Measurements from ENCODE around the gene RABL3.
"Not testable (repeated sequence)": the region's sequence is repeated elsewhere in the genome, so short reads cannot be mapped to it uniquely, and the experiment has no call there.

RABL3 gene

DNA sequence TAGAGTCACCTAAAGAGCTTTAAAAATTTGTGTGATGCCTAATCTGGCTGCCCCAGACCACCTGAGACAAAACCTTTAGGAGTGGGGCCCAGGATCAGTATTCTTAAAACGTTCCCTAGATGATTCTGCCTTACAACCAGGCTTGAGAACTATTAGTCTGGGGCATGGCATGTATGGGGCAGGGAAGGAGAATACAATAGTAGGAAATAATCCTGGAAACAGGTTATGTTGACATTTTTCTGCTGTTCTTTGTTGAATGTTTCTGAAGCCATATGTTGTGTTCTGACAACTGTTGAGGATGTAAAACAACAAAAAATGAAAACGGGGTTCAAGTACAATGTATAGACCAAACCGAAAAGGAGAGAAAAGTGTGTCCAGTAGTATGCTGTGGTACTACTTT, 3.1 kb upstream of the RABL3 start:
- Histone ChIP-seq H2BK120ac (ENCODE audit: low read depth, low read length) (no peak overlapping the region), H3K36me3 (ENCODE audit: control insufficient read depth, insufficient read depth, low read length) (no peaks in the 10 kb centered on the region), H2AK5ac (ENCODE audit: low read length) (no peak overlapping the region), H3K27ac (ENCODE audit: low read depth, low read length) (no peak overlapping the region), H4K5ac (ENCODE audit: low read length) (no peak overlapping the region), H3K56ac (ENCODE audit: low read length) (no peak overlapping the region), H3K4me3 (ENCODE audit: low read length) (no peak overlapping the region), H3K18ac (ENCODE audit: low read length) (no peak overlapping the region), H4K8ac (ENCODE audit: low read depth, low read length) (no peak overlapping the region), H3K27me3 (ENCODE audit: insufficient read depth, low read length, poor library complexity) (no peaks in the 10 kb centered on the region), H3K79me1 (ENCODE audit: low read length) (peaks cover 18% of the 10 kb centered on the region), H3K4me1 (ENCODE audit: control insufficient read depth, low read depth, low read length) (peaks cover 2% of the 10 kb centered on the region), H3K9ac (ENCODE audit: low read length) (no peak overlapping the region), H2BK5ac (ENCODE audit: low read length) (no peak overlapping the region), H2BK15ac (replicated peaks; ENCODE audit: low read depth) (no peak overlapping the region), H3K23ac (ENCODE audit: low read length) (no peak overlapping the region), H3K79me2 (ENCODE audit: control insufficient read depth, insufficient read depth, low read length) (peaks cover 41% of the 10 kb centered on the region), H3K4ac (ENCODE audit: low read depth, low read length) (no peak overlapping the region), H3K4me2 (ENCODE audit: low read length) (no peak overlapping the region)
- WGBS (ENCODE audit: extremely low coverage, insufficient coverage, low lambda C conversion rate) = no CpG with 5 or more reads among the region's 3 CpGs
- DNase-seq = no peak

DNA sequence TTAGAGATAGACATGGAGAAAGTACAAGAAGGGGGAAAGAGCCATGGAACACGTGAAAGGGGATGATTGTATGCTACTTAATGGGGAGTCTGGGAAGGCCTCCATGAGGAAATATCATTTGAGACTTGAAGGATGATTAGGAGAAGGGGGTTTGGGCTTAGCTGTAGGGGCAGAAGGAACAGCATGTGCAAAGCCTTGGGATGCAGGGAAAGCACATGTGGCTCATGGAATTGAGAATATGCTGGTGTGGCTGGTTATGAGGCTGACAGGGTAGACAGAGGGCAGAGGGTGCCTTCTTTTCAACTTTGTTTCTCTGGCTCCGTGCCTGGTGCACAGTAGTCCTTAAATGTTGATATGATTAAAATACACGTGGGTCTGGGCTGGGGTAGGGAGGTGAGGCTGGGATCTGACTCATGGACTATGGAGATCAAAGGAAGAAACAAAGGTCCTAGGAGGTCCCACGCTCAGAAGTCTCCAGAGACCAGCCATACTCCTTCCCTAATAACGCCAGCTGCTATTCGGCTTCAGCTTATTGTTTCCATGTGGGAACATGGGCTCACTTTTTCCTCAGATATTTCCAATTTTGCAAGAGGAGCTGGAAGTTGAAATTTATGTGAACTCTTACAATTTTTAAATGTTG, 1.4 kb upstream of the RABL3 start:
- Histone ChIP-seq H3K79me2 (ENCODE audit: control insufficient read depth, insufficient read depth, low read length) (peaks cover 37% of the 10 kb centered on the region), H3K4me2 (ENCODE audit: low read length) (peak overlapping the region; percentile 88), H2BK120ac (ENCODE audit: low read depth, low read length) (no peak overlapping the region), H3K4ac (ENCODE audit: low read depth, low read length) (no peak overlapping the region), H3K56ac (ENCODE audit: low read length) (peak overlapping the region; percentile 99), H3K27me3 (ENCODE audit: insufficient read depth, low read length, poor library complexity) (no peaks in the 10 kb centered on the region), H2AK5ac (ENCODE audit: low read length) (no peak overlapping the region), H3K27ac (ENCODE audit: low read depth, low read length) (no peak overlapping the region), H4K8ac (ENCODE audit: low read depth, low read length) (no peak overlapping the region), H3K4me1 (ENCODE audit: control insufficient read depth, low read depth, low read length) (peaks cover 2% of the 10 kb centered on the region), H3K36me3 (ENCODE audit: control insufficient read depth, insufficient read depth, low read length) (no peaks in the 10 kb centered on the region), H3K18ac (ENCODE audit: low read length) (no peak overlapping the region), H3K23ac (ENCODE audit: low read length) (no peak overlapping the region), H4K5ac (ENCODE audit: low read length) (no peak overlapping the region), H2BK5ac (ENCODE audit: low read length) (no peak overlapping the region), H3K79me1 (ENCODE audit: low read length) (peaks cover 16% of the 10 kb centered on the region), H3K9ac (ENCODE audit: low read length) (peak overlapping the region; percentile 99), H2BK15ac (replicated peaks; ENCODE audit: low read depth) (no peak overlapping the region), H3K4me3 (ENCODE audit: low read length) (peak overlapping the region; percentile 63)
- peak; percentile 5 for DNase-seq
- WGBS (ENCODE audit: extremely low coverage, insufficient coverage, low lambda C conversion rate) = no CpG with 5 or more reads among the region's 6 CpGs

DNA sequence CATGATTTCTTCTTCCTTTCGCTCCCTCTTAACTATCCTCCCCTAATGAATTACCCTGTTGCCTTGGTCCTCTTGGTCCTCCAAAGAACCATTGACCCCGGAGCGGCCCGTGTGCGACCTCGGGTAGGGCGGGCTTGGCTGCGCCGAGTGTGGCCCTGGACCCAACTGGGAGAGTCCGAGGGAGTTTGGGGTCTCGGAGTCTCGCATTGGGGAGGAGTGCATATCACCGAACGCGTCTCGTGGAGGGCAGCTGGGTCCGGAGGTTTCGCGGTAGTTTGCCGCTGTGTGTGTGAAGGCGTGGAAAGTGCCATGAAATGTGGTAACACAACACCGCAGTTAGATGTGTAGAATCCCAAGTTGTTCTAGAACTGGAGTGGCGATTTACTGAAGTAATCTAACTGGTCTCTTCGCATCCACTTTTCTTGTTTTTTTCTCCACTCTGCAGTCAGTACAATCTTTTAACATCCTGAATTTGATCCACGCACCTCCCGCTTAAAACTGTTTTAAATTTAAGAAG, 591 bp upstream of the RABL3 start:
- peaks cover 16% of the 10 kb centered on the region for H3K79me1 ChIP-seq (ENCODE audit: low read length)
- H3K4me2 ChIP-seq (ENCODE audit: low read length) = peak overlapping the region; percentile 88
- peaks cover 37% of the 10 kb centered on the region for H3K79me2 ChIP-seq (ENCODE audit: control insufficient read depth, insufficient read depth, low read length)
- no peak overlapping the region for H2BK120ac ChIP-seq (ENCODE audit: low read depth, low read length)
- WGBS (ENCODE audit: extremely low coverage, insufficient coverage, low lambda C conversion rate) = no CpG with 5 or more reads among the region's 26 CpGs
- H3K4me3 ChIP-seq (ENCODE audit: low read length) = peak overlapping the region; percentile 63
- no peak overlapping the region for H2BK15ac ChIP-seq (replicated peaks; ENCODE audit: low read depth)
- H3K9ac ChIP-seq (ENCODE audit: low read length) = peak overlapping the region; percentile 99
- H3K27me3 ChIP-seq (ENCODE audit: insufficient read depth, low read length, poor library complexity) = no peaks in the 10 kb centered on the region
- peaks cover 2% of the 10 kb centered on the region for H3K4me1 ChIP-seq (ENCODE audit: control insufficient read depth, low read depth, low read length)
- H3K27ac ChIP-seq (ENCODE audit: low read depth, low read length) = no peak overlapping the region
- no peak overlapping the region for H4K8ac ChIP-seq (ENCODE audit: low read depth, low read length)
- H2BK5ac ChIP-seq (ENCODE audit: low read length) = peak overlapping the region; percentile 91
- H3K36me3 ChIP-seq (ENCODE audit: control insufficient read depth, insufficient read depth, low read length) = no peaks in the 10 kb centered on the region
- DNase-seq = no peak
- no peak overlapping the region for H3K18ac ChIP-seq (ENCODE audit: low read length)
- peak overlapping the region; percentile 65 for H2AK5ac ChIP-seq (ENCODE audit: low read length)
- peak overlapping the region; percentile 99 for H3K56ac ChIP-seq (ENCODE audit: low read length)
- no peak overlapping the region for H4K5ac ChIP-seq (ENCODE audit: low read length)
- no peak overlapping the region for H3K4ac ChIP-seq (ENCODE audit: low read depth, low read length)
- peak overlapping the region; percentile 95 for H3K23ac ChIP-seq (ENCODE audit: low read length)

DNA sequence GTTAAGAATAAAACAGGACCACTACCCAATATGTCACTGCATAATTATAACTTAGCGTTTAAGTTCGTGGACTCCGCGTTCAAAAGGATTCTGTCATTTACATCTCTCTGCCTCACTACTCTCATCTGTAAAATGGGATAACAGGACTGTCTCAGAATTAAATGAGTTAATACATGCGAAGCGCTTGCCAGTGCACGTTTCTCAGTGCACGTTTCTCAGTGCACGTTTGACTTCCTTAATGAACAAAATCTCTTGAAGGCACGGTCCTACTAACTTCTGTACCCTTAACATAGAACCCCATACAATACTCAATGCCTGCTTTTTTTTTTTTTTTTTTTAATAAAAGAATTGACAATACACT, 499 bp downstream of the RABL3 start:
- Histone ChIP-seq H3K27ac (ENCODE audit: low read depth, low read length) (no peak overlapping the region), H2BK5ac (ENCODE audit: low read length) (no peak overlapping the region), H3K9ac (ENCODE audit: low read length) (peak overlapping the region; percentile 50), H3K56ac (ENCODE audit: low read length) (peak overlapping the region; percentile 97), H3K36me3 (ENCODE audit: control insufficient read depth, insufficient read depth, low read length) (no peaks in the 10 kb centered on the region), H3K4ac (ENCODE audit: low read depth, low read length) (no peak overlapping the region), H3K4me2 (ENCODE audit: low read length) (peak overlapping the region; percentile 39), H3K79me1 (ENCODE audit: low read length) (peaks cover 16% of the 10 kb centered on the region), H2BK15ac (replicated peaks; ENCODE audit: low read depth) (no peak overlapping the region), H3K79me2 (ENCODE audit: control insufficient read depth, insufficient read depth, low read length) (peaks cover 33% of the 10 kb centered on the region), H4K5ac (ENCODE audit: low read length) (no peak overlapping the region), H3K23ac (ENCODE audit: low read length) (no peak overlapping the region), H2AK5ac (ENCODE audit: low read length) (no peak overlapping the region), H3K27me3 (ENCODE audit: insufficient read depth, low read length, poor library complexity) (no peaks in the 10 kb centered on the region), H2BK120ac (ENCODE audit: low read depth, low read length) (no peak overlapping the region), H4K8ac (ENCODE audit: low read depth, low read length) (no peak overlapping the region), H3K4me3 (ENCODE audit: low read length) (peak overlapping the region; percentile 34), H3K4me1 (ENCODE audit: control insufficient read depth, low read depth, low read length) (peaks cover 2% of the 10 kb centered on the region), H3K18ac (ENCODE audit: low read length) (no peak overlapping the region)
- no CpG with 5 or more reads among the region's 10 CpGs for WGBS (ENCODE audit: extremely low coverage, insufficient coverage, low lambda C conversion rate)
- DNase-seq = no peak

DNA sequence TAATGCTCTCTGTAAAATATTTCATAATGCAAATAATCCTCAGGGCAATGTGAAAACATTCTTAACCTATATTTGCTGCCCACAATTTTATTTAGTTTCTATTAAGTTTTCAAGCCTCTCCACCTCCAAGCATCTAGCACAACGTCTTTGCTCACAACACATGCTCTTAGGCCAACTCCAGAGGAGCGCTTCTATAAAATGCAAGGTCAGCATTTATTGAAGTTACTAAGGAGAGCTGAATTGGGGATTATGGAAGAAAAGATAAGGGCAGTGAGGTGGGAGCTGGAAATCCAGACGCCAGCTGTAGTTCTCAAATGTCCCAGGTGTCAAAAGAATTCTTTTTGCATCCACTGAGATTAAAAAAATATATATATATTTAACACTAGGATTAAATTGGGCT, 996 bp downstream of the RABL3 start:
- Histone ChIP-seq H3K27me3 (ENCODE audit: insufficient read depth, low read length, poor library complexity) (no peaks in the 10 kb centered on the region), H2BK120ac (ENCODE audit: low read depth, low read length) (no peak overlapping the region), H3K9ac (ENCODE audit: low read length) (no peak overlapping the region), H3K23ac (ENCODE audit: low read length) (no peak overlapping the region), H3K79me2 (ENCODE audit: control insufficient read depth, insufficient read depth, low read length) (peaks cover 28% of the 10 kb centered on the region), H3K4me2 (ENCODE audit: low read length) (no peak overlapping the region), H3K27ac (ENCODE audit: low read depth, low read length) (no peak overlapping the region), H3K79me1 (ENCODE audit: low read length) (peaks cover 14% of the 10 kb centered on the region), H4K5ac (ENCODE audit: low read length) (no peak overlapping the region), H3K4me1 (ENCODE audit: control insufficient read depth, low read depth, low read length) (peaks cover 2% of the 10 kb centered on the region), H4K8ac (ENCODE audit: low read depth, low read length) (no peak overlapping the region), H3K18ac (ENCODE audit: low read length) (no peak overlapping the region), H2BK15ac (replicated peaks; ENCODE audit: low read depth) (no peak overlapping the region), H2BK5ac (ENCODE audit: low read length) (no peak overlapping the region), H3K36me3 (ENCODE audit: control insufficient read depth, insufficient read depth, low read length) (no peaks in the 10 kb centered on the region), H3K56ac (ENCODE audit: low read length) (no peak overlapping the region), H3K4me3 (ENCODE audit: low read length) (no peak overlapping the region), H2AK5ac (ENCODE audit: low read length) (no peak overlapping the region), H3K4ac (ENCODE audit: low read depth, low read length) (no peak overlapping the region)
- WGBS (ENCODE audit: extremely low coverage, insufficient coverage, low lambda C conversion rate) = no CpG with 5 or more reads among the region's 3 CpGs
- no peak for DNase-seq

DNA sequence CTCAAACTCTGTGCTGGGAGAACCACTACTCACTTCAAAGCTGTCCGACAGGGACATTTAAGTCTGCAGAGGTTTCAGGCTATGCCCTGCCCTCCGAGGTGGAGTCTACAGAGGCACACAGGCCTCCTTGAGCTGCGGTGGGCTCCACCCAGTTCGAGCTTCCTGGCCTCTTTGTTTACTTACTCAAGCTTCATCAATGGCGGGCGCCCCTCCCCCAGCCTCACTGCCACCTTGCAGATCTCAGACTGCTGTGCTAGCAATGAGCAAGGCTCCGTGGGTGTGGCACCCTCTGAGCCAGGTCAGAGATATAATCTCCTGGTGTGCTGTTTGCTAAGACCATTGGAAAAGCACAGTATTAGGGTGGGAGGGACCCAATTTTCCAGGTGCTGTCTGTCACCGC, 4.3 kb downstream of the RABL3 start:
- H4K8ac ChIP-seq (ENCODE audit: low read depth, low read length); DNase-seq; H2AK5ac ChIP-seq (ENCODE audit: low read length); H3K4me2 ChIP-seq (ENCODE audit: low read length); H3K56ac ChIP-seq (ENCODE audit: low read length); H3K79me2 ChIP-seq (ENCODE audit: control insufficient read depth, insufficient read depth, low read length); H4K5ac ChIP-seq (ENCODE audit: low read length); H3K9ac ChIP-seq (ENCODE audit: low read length); H3K27me3 ChIP-seq (ENCODE audit: insufficient read depth, low read length, poor library complexity); H3K4me3 ChIP-seq (ENCODE audit: low read length); H3K27ac ChIP-seq (ENCODE audit: low read depth, low read length); H3K4me1 ChIP-seq (ENCODE audit: control insufficient read depth, low read depth, low read length); H3K79me1 ChIP-seq (ENCODE audit: low read length); H3K18ac ChIP-seq (ENCODE audit: low read length); H3K36me3 ChIP-seq (ENCODE audit: control insufficient read depth, insufficient read depth, low read length); H3K4ac ChIP-seq (ENCODE audit: low read depth, low read length); H2BK15ac ChIP-seq (replicated peaks; ENCODE audit: low read depth); H3K23ac ChIP-seq (ENCODE audit: low read length); H2BK5ac ChIP-seq (ENCODE audit: low read length); H2BK120ac ChIP-seq (ENCODE audit: low read depth, low read length): not testable (repeated sequence)
- no CpG with 5 or more reads among the region's 8 CpGs for WGBS (ENCODE audit: extremely low coverage, insufficient coverage, low lambda C conversion rate)

Measured in mesendoderm (in vitro differentiated cells).